Activated CD4-positive, alpha-beta T cell treated with anti-CD3 and anti-CD28 coated beads, Interleukin-2, Interleukin-6, amounts not matched to agents 100 ng/mL and 50 ng/mL, durations not matched to agents 16 hours and 8 hours (primary cell): ENCODE data around the gene ATG4A.

Experiments used
- DNase-seq: peaks from one replicate; pipeline ENCODE4 v3.0.0-alpha.2; 2020

ATG4A gene

GRCh38 chrX:108123591-108124366, 32.2 kb downstream of the ATG4A start:
- DNase-seq: no peak

- DNase-seq: no peak
Observed at GRCh38 chrX:108126661-108127060, 35.1 kb downstream of the ATG4A start.

- DNase-seq: no peak
Observed at GRCh38 chrX:108127152-108127551, 35.6 kb downstream of the ATG4A start.

- DNase-seq: no peak
Observed at GRCh38 chrX:108130889-108131288, 39.3 kb downstream of the ATG4A start.

- no peak for DNase-seq
Observed at GRCh38 chrX:108131471-108131870, 39.9 kb downstream of the ATG4A start.

GRCh38 chrX:108132034-108132433, 40.5 kb downstream of the ATG4A start:
- DNase-seq: no peak

- no peak for DNase-seq
Observed at GRCh38 chrX:108132876-108133275, 41.3 kb downstream of the ATG4A start.

GRCh38 chrX:108134724-108135123, 43.1 kb downstream of the ATG4A start:
- no peak for DNase-seq

- DNase-seq: peak; percentile 26
Observed at GRCh38 chrX:108138814-108139702, 47.5 kb downstream of the ATG4A start.

GRCh38 chrX:108148524-108148923, 56.9 kb downstream of the ATG4A start:
- DNase-seq: peak; percentile 44

GRCh38 chrX:108156082-108156481, 64.5 kb downstream of the ATG4A start:
- no peak for DNase-seq

GRCh38 chrX:108156934-108157466, 65.4 kb downstream of the ATG4A start:
- DNase-seq: no peak

GRCh38 chrX:108157628-108158027, 66.0 kb downstream of the ATG4A start:
- no peak for DNase-seq

- DNase-seq: no peak
Observed at GRCh38 chrX:108159028-108159670, 67.6 kb downstream of the ATG4A start.

GRCh38 chrX:108160309-108160708, 68.7 kb downstream of the ATG4A start:
- DNase-seq: no peak

- DNase-seq: no peak
Observed at GRCh38 chrX:108162265-108162664, 70.7 kb downstream of the ATG4A start.

GRCh38 chrX:108163333-108164082, 71.9 kb downstream of the ATG4A start:
- no peak for DNase-seq

- no peak for DNase-seq
Observed at GRCh38 chrX:108165383-108166111, 74.0 kb downstream of the ATG4A start.

GRCh38 chrX:108167211-108167872, 75.8 kb downstream of the ATG4A start:
- DNase-seq: no peak

GRCh38 chrX:108168961-108169740, 77.6 kb downstream of the ATG4A start:
- no peak for DNase-seq
